Adrenal gland (tissue), 5 donors: Measurements from ENCODE around the gene MFAP1.

Source experiments
- CTCF ChIP-seq, 6 experiments: fragments of 450-650 bp in 4 of 6; fragments of 200-600 bp in 2 of 6; sonication (generic) in 1 of 6; IDR thresholded peaks; 1 replicate in 5 of 6; 2 replicates in 1 of 6; pipeline versions ENCODE4 v1.5.1 to v1.8.0; 2016 to 2021; ENCODE audit warnings: antibody characterized with exemption in 6 of 6, mild to moderate bottlenecking in 2 of 6, moderate library complexity in 1 of 6
- POLR2A ChIP-seq, 2 donors: fragments of 450-650 bp; IDR thresholded peaks; one replicate each; pipeline ENCODE4 v1.6.1; 2017; ENCODE audit warnings: antibody characterized with exemption in 2 of 2, mild to moderate bottlenecking in 2 of 2, moderate library complexity in 1 of 2
- donor health status: DM: no; HTN: no; CAD: no.

GRCh38 chr15:43791993-43792760 is 32.3 kb downstream of the MFAP1 start, which contains the start of gene SERF2:
- TF ChIP-seq CTCF (IDR thresholded peaks at IDR 0.05), result no peak
- peak; percentile 98 to 100 for TF ChIP-seq POLR2A (IDR thresholded peaks at IDR 0.05)
